CD8-positive, alpha-beta memory T cell (primary cell): ENCODE measurements around the gene KDM5C. TPM values are rescaled to one million over a fixed set of nuclear protein-coding genes. Genes with fewer than 3 reads are reported as not detected.

ENCODE experiments used
- CTCF ChIA-PET: fragments of 350-600 bp; sonication (Branson Sonifier 250); formaldehyde crosslinking; loops from one replicate; lab custom pipeline; 2021; ENCODE audit warnings: antibody characterized with exemption; lab: Charles Lee
- POLR2A ChIA-PET: fragments of 350-600 bp; sonication (Branson Sonifier 250); formaldehyde crosslinking; loops from one replicate; lab custom pipeline; 2021; ENCODE audit warnings: antibody characterized with exemption; lab: Charles Lee
- DNase-seq, 5 donors: peaks; one replicate each; pipeline versions ENCODE4 v3.0.0 to v3.0.0-alpha.2; 2020 to 2022; ENCODE audit warnings: mixed read lengths in 1 of 5
- H3K27ac ChIP-seq: one replicate; pipeline ENCODE4 v1.7.0; 2013; ENCODE audit warnings: low read depth, mild to moderate bottlenecking, low read length, moderate library complexity
- H3K27me3 ChIP-seq: 2 replicates; pipeline ENCODE4 v1.7.0; 2013; ENCODE audit warnings: low read length, mild to moderate bottlenecking; ENCODE audit not compliant: insufficient read depth, poor library complexity, severe bottlenecking
- H3K36me3 ChIP-seq: 2 replicates; pipeline ENCODE4 v1.7.0; 2013; ENCODE audit warnings: mild to moderate bottlenecking, low read length, moderate library complexity; ENCODE audit not compliant: insufficient read depth
- H3K4me1 ChIP-seq: 2 replicates; pipeline ENCODE4 v1.7.0; 2013; ENCODE audit warnings: mild to moderate bottlenecking, low read length, moderate library complexity; ENCODE audit not compliant: insufficient read depth
- H3K4me3 ChIP-seq: 2 replicates; pipeline ENCODE4 v1.7.0; 2013; ENCODE audit warnings: mild to moderate bottlenecking, low read length
- H3K9me3 ChIP-seq: 2 replicates; pipeline ENCODE4 v1.7.0; 2013; ENCODE audit warnings: mild to moderate bottlenecking, low read length
- H3K27ac Mint-ChIP-seq, 8 donors: one replicate each; pipeline ENCODE4 v1.8.0; 2020 to 2021; ENCODE audit warnings: mixed read lengths in 8 of 8, mild to moderate bottlenecking in 6 of 8, inconsistent platforms in 3 of 8, moderate library complexity in 3 of 8
- H3K27me3 Mint-ChIP-seq, 2 donors: one replicate each; pipeline ENCODE4 v1.8.0; 2020 to 2021; ENCODE audit warnings: mixed read lengths in 2 of 2, mild to moderate bottlenecking in 1 of 2, moderate library complexity in 1 of 2
- H3K36me3 Mint-ChIP-seq, 3 donors: one replicate each; pipeline ENCODE4 v1.8.0; 2020 to 2021; ENCODE audit warnings: mixed read lengths in 3 of 3, inconsistent platforms in 1 of 3, mild to moderate bottlenecking in 1 of 3
- H3K4me1 Mint-ChIP-seq, 3 donors: one replicate each; pipeline ENCODE4 v1.8.0; 2020 to 2021; ENCODE audit warnings: mixed read lengths in 3 of 3, inconsistent platforms in 1 of 3, mild to moderate bottlenecking in 1 of 3
- H3K4me3 Mint-ChIP-seq, 7 donors: one replicate each; pipeline ENCODE4 v1.8.0; 2020 to 2021; ENCODE audit warnings: mixed read lengths in 7 of 7, mild to moderate bottlenecking in 6 of 7, moderate library complexity in 4 of 7, inconsistent platforms in 2 of 7
- H3K9me3 Mint-ChIP-seq, 5 donors: one replicate each; pipeline ENCODE4 v1.8.0; 2020 to 2022; ENCODE audit warnings: mixed read lengths in 5 of 5, mild to moderate bottlenecking in 3 of 5, moderate library complexity in 2 of 5, inconsistent platforms in 1 of 5
- polyA plus RNA-seq: library from polyadenylated mRNA; unstranded; fragments of 300-500 nt; fragmentation: Illumina TruSeq; gene quantifications from one replicate; pipeline ENCODE4 v1.2.3, GENCODE V29; 2021
- total RNA-seq, 2 experiments: library from RNA; stranded (reverse); gene quantifications; one replicate each; pipeline ENCODE4 v1.2.3, GENCODE V29; 2021

Gene KDM5C
- total and polyA plus RNA-seq, 3 experiments from 2014 or later: 39.1 to 86.4 (median 85.3) TPM

GRCh38 chrX:53234484-53234883 is 9.5 kb upstream of the KDM5C start:
- Histone ChIP-seq H3K36me3 (no peaks in the 10 kb centered on the region), H3K27me3 (no peaks in the 10 kb centered on the region), H3K4me1 (no peaks in the 10 kb centered on the region), H3K4me3 (no peak overlapping the region), H3K27ac (no peak overlapping the region), H3K9me3 (no peaks in the 10 kb centered on the region)
- H3K9me3 Mint-ChIP-seq: no peaks in the 10 kb centered on the region
- no peak for DNase-seq
- H3K27me3 Mint-ChIP-seq: peaks cover 5 to 12% of the 10 kb centered on the region in 2 donors
- POLR2A ChIA-PET: no interaction called here
- CTCF ChIA-PET: no interaction called here
- no peaks in the 10 kb centered on the region for H3K36me3 Mint-ChIP-seq
- H3K4me1 Mint-ChIP-seq: no peaks in the 10 kb centered on the region
- no peak overlapping the region for H3K4me3 Mint-ChIP-seq
- H3K27ac Mint-ChIP-seq: no peak overlapping the region

GRCh38 chrX:53233536-53233935 is 8.5 kb upstream of the KDM5C start:
- CTCF ChIA-PET: no interaction called here

GRCh38 chrX:53230116-53230515 is 5.1 kb upstream of the KDM5C start:
- Mint-ChIP-seq H3K4me3 (no peak overlapping the region), H3K27me3 (peaks cover 5 to 14% of the 10 kb centered on the region in 2 donors), H3K9me3 (peaks cover 0 to 3% (median 0%) of the 10 kb centered on the region in 5 donors), H3K4me1 (peaks cover 9 to 10% (median 10%) of the 10 kb centered on the region in 3 donors), H3K36me3 (peaks cover 0 to 2% (median 0%) of the 10 kb centered on the region in 3 donors), H3K27ac (no peak overlapping the region)
- ChIA-PET CTCF (no interaction called here), POLR2A (no interaction called here)
- Histone ChIP-seq H3K4me1 (peaks cover 5% of the 10 kb centered on the region), H3K27ac (no peak overlapping the region), H3K27me3 (no peaks in the 10 kb centered on the region), H3K4me3 (no peak overlapping the region), H3K36me3 (no peaks in the 10 kb centered on the region), H3K9me3 (no peaks in the 10 kb centered on the region)
- DNase-seq: no peak

More at GRCh38 chrX:53233536-53233935, 8.5 kb upstream of the KDM5C start:
- Histone ChIP-seq H3K27ac (no peak overlapping the region), H3K4me3 (no peak overlapping the region), H3K9me3 (no peaks in the 10 kb centered on the region), H3K4me1 (no peaks in the 10 kb centered on the region), H3K27me3 (no peaks in the 10 kb centered on the region), H3K36me3 (no peaks in the 10 kb centered on the region)
- Mint-ChIP-seq H3K9me3 (no peaks in the 10 kb centered on the region), H3K36me3 (no peaks in the 10 kb centered on the region), H3K27ac (no peak overlapping the region), H3K4me1 (no peaks in the 10 kb centered on the region), H3K27me3 (peaks cover 5 to 13% of the 10 kb centered on the region in 2 donors), H3K4me3 (no peak overlapping the region)
- DNase-seq: no peak
- POLR2A ChIA-PET: no interaction called here

- Mint-ChIP-seq H3K27ac (peak overlapping the region in 1 of 8 donors; percentile 36), H3K27me3 (peaks cover 5 to 22% of the 10 kb centered on the region in 2 donors)
- CTCF ChIA-PET: no interaction called here
These were observed 2.3 kb upstream of the KDM5C start for GRCh38 chrX:53227224-53227765.

GRCh38 chrX:53223955-53224859 is 800 bp downstream of the KDM5C start:
- H3K27me3 Mint-ChIP-seq: peaks cover 0 to 11% of the 10 kb centered on the region in 2 donors
- DNase-seq: peak in 3 of 5 donors; percentile 5 to 43 (median 31)
- peaks cover 0 to 5% (median 0%) of the 10 kb centered on the region in 5 donors for H3K9me3 Mint-ChIP-seq
- peak overlapping the region; percentile 97 to 100 (median 99) for H3K27ac Mint-ChIP-seq
- H3K9me3 ChIP-seq: no peaks in the 10 kb centered on the region
- peaks cover 32% of the 10 kb centered on the region for H3K4me1 ChIP-seq
- ChIA-PET POLR2A (interaction anchor here (1.4 to 1.7 kb wide), 2 partner anchors 142 to 198 kb away, joined by 6 to 9 read pairs; partner anchors contain the start of genes RIBC1, SMC1A and TSPYL2), CTCF (no interaction called here)
- H3K36me3 Mint-ChIP-seq: peaks cover 0 to 42% (median 0%) of the 10 kb centered on the region in 3 donors
- no peaks in the 10 kb centered on the region for H3K27me3 ChIP-seq
- peaks cover 16% of the 10 kb centered on the region for H3K36me3 ChIP-seq
- H3K4me3 ChIP-seq: peak overlapping the region; percentile 93
- peak overlapping the region; percentile 85 for H3K27ac ChIP-seq
- peaks cover 50 to 59% (median 52%) of the 10 kb centered on the region in 3 donors for H3K4me1 Mint-ChIP-seq
- peak overlapping the region; percentile 95 to 100 (median 98) for H3K4me3 Mint-ChIP-seq

More at GRCh38 chrX:53227224-53227765, 2.3 kb upstream of the KDM5C start:
- no peak for DNase-seq
- Mint-ChIP-seq H3K4me3 (peak overlapping the region in 1 of 7 donors; percentile 62), H3K36me3 (peaks cover 0 to 19% (median 0%) of the 10 kb centered on the region in 3 donors), H3K4me1 (peaks cover 29 to 32% (median 29%) of the 10 kb centered on the region in 3 donors), H3K9me3 (peaks cover 0 to 5% (median 0%) of the 10 kb centered on the region in 5 donors)
- POLR2A ChIA-PET: no interaction called here
- Histone ChIP-seq H3K27me3 (no peaks in the 10 kb centered on the region), H3K9me3 (no peaks in the 10 kb centered on the region), H3K27ac (no peak overlapping the region), H3K4me1 (peaks cover 20% of the 10 kb centered on the region), H3K4me3 (no peak overlapping the region), H3K36me3 (no peaks in the 10 kb centered on the region)

GRCh38 chrX:53223068-53223693 is 1.8 kb downstream of the KDM5C start:
- CTCF ChIA-PET: no interaction called here
- peaks cover 32% of the 10 kb centered on the region for H3K4me1 ChIP-seq
- peaks cover 16% of the 10 kb centered on the region for H3K36me3 ChIP-seq
- peak overlapping the region; percentile 93 for H3K4me3 ChIP-seq
- Mint-ChIP-seq H3K27me3 (peaks cover 0 to 11% of the 10 kb centered on the region in 2 donors), H3K27ac (peak overlapping the region; percentile 97 to 100 (median 99)), H3K36me3 (peaks cover 0 to 48% (median 0%) of the 10 kb centered on the region in 3 donors), H3K9me3 (peaks cover 0 to 5% (median 0%) of the 10 kb centered on the region in 5 donors), H3K4me3 (peak overlapping the region; percentile 95 to 100 (median 98)), H3K4me1 (peaks cover 50 to 59% (median 52%) of the 10 kb centered on the region in 3 donors)
- H3K9me3 ChIP-seq: no peaks in the 10 kb centered on the region
- peak overlapping the region; percentile 85 for H3K27ac ChIP-seq
- DNase-seq: no peak
- no peaks in the 10 kb centered on the region for H3K27me3 ChIP-seq
- POLR2A ChIA-PET: no interaction called here

GRCh38 chrX:53211391-53211978 is 13.5 kb downstream of the KDM5C start:
- Mint-ChIP-seq H3K27ac (peak overlapping the region in 1 of 8 donors; percentile 66), H3K36me3 (peaks cover 14 to 73% (median 35%) of the 10 kb centered on the region in 3 donors), H3K27me3 (no peaks in the 10 kb centered on the region), H3K4me1 (peaks cover 0 to 5% (median 0%) of the 10 kb centered on the region in 3 donors), H3K9me3 (no peaks in the 10 kb centered on the region), H3K4me3 (no peak overlapping the region)
- no peak overlapping the region for H3K27ac ChIP-seq
- no peak overlapping the region for H3K4me3 ChIP-seq
- POLR2A ChIA-PET: interaction anchor here (0.6 kb wide), 1 partner anchor 1403 kb away, joined by 3 read pairs; no protein-coding TSS in a partner anchor
- no peaks in the 10 kb centered on the region for H3K9me3 ChIP-seq
- DNase-seq: no peak
- CTCF ChIA-PET: no interaction called here
- no peaks in the 10 kb centered on the region for H3K4me1 ChIP-seq
- peaks cover 46% of the 10 kb centered on the region for H3K36me3 ChIP-seq
- H3K27me3 ChIP-seq: no peaks in the 10 kb centered on the region
